ENCODE results near the gene GJA3.

The GJA3 gene

DNA sequence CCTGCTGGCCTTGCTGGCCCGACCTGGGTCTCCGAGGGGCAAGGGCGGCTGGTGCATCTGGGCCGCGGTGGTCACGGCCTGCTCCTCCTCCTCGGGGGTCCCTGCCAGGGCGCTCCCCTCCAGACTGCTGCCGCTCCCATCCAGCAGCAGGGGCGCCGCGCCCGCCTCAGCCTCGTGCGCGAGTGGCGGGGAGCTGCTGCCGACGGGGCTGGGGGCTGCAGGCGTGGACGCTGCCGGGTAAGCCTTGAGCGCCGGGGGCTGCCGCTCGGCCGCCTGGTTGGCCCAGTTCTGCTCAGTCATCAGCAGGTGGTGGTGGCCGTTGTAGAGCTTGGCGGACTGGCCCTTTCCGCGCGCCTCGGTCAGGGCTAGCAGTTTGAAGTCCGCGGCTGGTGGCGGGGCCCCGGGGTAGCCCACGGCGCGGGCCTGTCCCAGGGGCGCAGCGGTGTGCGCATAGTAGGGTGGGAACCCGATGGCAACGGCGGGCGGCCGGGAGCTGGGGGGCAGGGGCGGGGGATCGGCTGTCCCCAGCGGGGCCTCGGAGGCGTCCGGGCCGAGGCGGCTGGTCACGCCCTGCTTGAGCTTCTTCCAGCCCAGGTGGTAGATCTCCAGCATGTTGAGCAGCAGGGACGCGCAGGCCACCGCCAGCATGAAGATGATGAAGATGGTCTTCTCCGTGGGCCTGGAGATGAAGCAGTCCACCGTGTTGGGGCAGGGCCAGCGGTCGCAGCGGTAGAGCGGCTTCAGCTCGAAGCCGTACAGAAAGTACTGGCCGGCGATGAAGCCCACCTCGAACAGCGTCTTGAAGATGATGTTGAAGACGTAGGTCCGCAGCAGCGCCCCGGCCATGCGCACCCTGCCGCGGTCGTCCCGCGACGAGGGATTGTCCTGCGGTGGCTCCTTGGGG, 18.6 kb downstream of the GJA3 start:
- Histone ChIP-seq H3K36me3 (ENCODE audit: control insufficient read depth in 1 of 2, insufficient read depth in 2 of 2, low read length in 2 of 2) (no peaks in the 10 kb centered on the region), H3K14ac (ENCODE audit: low read length) (no peak overlapping the region), H4K8ac (ENCODE audit: low read depth, low read length) (no peak overlapping the region), H2BK12ac (ENCODE audit: low read length) (no peak overlapping the region), H3K9ac (ENCODE audit: low read length) (no peak overlapping the region), H3K9me3 (ENCODE audit: insufficient read depth, low read depth, low read length) (peaks cover 3% of the 10 kb centered on the region), H3K18ac (ENCODE audit: low read length) (no peak overlapping the region), H2AFZ (ENCODE audit: insufficient read depth, low read length, poor library complexity) (no peak overlapping the region), H3K4me3 (ENCODE audit: low read depth, low read length) (no peak overlapping the region), H3K4ac (ENCODE audit: low read depth, low read length) (no peak overlapping the region), H4K91ac (ENCODE audit: low read depth, low read length) (no peak overlapping the region), H2AK5ac (ENCODE audit: low read length) (no peak overlapping the region), H3K4me1 (ENCODE audit: control insufficient read depth in 1 of 2, insufficient read depth in 2 of 2, low read length in 2 of 2) (peaks cover 2% of the 10 kb centered on the region in 2 experiments), H3K23ac (ENCODE audit: low read length) (no peak overlapping the region), H3K4me2 (ENCODE audit: low read length) (no peak overlapping the region), H3K27me3 (ENCODE audit: insufficient read depth, low read length) (no peaks in the 10 kb centered on the region), H2BK5ac (ENCODE audit: low read depth, low read length, poor library complexity) (no peak overlapping the region), H3K27ac (ENCODE audit: low read depth, low read length) (no peak overlapping the region), H2BK120ac (ENCODE audit: insufficient read depth, low read length, poor library complexity) (no peak overlapping the region), H3K79me2 (ENCODE audit: control insufficient read depth, insufficient read depth, low read length, poor library complexity) (no peaks in the 10 kb centered on the region), H3K79me1 (ENCODE audit: low read length) (no peaks in the 10 kb centered on the region), H4K12ac (ENCODE audit: low read depth, low read length) (no peak overlapping the region)
- no peak for DNase-seq
- no CpG with 5 or more reads among the region's 84 CpGs for WGBS (ENCODE audit: extremely low coverage, insufficient coverage, insufficient read length)

DNA sequence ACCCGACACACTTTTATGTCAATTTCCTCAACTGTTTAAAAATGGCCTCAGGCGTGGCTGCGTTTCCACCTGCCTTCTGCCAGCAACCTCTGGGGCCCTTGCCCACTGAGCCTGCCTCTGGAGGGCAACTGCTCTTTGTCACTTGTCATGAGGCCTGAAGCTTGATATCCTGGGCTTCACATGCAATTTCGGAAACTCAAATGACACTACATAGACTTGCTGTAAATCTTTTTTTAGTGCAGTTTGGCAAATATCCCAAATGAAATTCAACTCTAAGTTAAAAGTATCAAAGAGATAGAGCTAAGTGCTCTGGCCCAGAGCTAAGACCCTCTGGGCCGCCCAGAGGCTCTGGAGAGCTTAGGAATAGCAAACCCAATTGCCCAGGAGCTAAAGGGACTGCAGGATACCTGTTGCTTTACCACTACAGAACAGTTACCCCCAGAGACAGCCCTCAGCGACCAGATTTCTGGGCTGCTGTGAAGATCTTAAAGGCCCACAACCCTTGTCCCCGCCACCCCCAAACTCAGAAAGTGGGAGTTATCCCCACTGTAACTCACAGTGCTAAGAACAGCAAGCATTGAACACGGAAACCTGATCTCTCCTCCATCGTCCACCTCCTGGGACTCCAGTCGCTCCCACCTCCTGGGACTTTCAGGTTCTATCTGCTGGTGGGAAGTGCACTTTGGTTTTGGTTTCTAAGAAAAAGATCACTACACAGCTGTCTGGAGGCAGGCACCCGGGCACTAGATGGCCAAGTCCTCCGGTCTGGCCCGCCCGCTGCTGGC, 19.4 kb downstream of the GJA3 start:
- Histone ChIP-seq H4K91ac (ENCODE audit: low read depth, low read length) (no peak overlapping the region), H3K79me2 (ENCODE audit: control insufficient read depth, insufficient read depth, low read length, poor library complexity) (no peaks in the 10 kb centered on the region), H3K14ac (ENCODE audit: low read length) (no peak overlapping the region), H3K9ac (ENCODE audit: low read length) (no peak overlapping the region), H3K23ac (ENCODE audit: low read length) (no peak overlapping the region), H2BK12ac (ENCODE audit: low read length) (no peak overlapping the region), H2AFZ (ENCODE audit: insufficient read depth, low read length, poor library complexity) (no peak overlapping the region), H3K27ac (ENCODE audit: low read depth, low read length) (no peak overlapping the region), H2BK120ac (ENCODE audit: insufficient read depth, low read length, poor library complexity) (no peak overlapping the region), H3K79me1 (ENCODE audit: low read length) (no peaks in the 10 kb centered on the region), H3K36me3 (ENCODE audit: control insufficient read depth in 1 of 2, insufficient read depth in 2 of 2, low read length in 2 of 2) (no peaks in the 10 kb centered on the region), H3K18ac (ENCODE audit: low read length) (no peak overlapping the region), H3K27me3 (ENCODE audit: insufficient read depth, low read length) (no peaks in the 10 kb centered on the region), H3K4ac (ENCODE audit: low read depth, low read length) (no peak overlapping the region), H3K4me2 (ENCODE audit: low read length) (no peak overlapping the region), H4K8ac (ENCODE audit: low read depth, low read length) (no peak overlapping the region), H4K12ac (ENCODE audit: low read depth, low read length) (no peak overlapping the region), H2AK5ac (ENCODE audit: low read length) (no peak overlapping the region), H2BK5ac (ENCODE audit: low read depth, low read length, poor library complexity) (no peak overlapping the region), H3K4me3 (ENCODE audit: low read depth, low read length) (no peak overlapping the region), H3K9me3 (ENCODE audit: insufficient read depth, low read depth, low read length) (peaks cover 3% of the 10 kb centered on the region), H3K4me1 (ENCODE audit: control insufficient read depth in 1 of 2, insufficient read depth in 2 of 2, low read length in 2 of 2) (peaks cover 2% of the 10 kb centered on the region in 2 experiments)
- no peak for DNase-seq
- no CpG with 5 or more reads among the region's 14 CpGs for WGBS (ENCODE audit: extremely low coverage, insufficient coverage, insufficient read length)

DNA sequence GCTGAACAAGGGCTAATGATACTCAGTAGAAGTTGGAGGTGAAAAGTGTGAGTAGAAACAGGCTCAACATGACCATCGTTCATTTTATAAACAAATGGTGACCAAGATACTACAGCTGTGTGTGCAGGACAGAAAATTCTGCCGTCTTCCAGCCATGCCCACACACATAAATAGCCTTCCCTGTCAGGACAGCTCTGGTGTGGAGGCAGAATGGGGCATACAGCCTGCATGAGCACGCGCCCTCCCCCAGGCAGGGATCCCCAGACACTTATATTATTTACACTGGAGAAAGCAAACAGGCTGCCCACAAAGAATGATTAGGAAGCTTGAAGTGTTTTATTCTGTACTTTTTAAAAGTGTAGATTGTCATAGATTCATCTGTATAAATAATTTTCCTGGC, 20.4 kb downstream of the GJA3 start:
- Histone ChIP-seq H3K36me3 (ENCODE audit: control insufficient read depth in 1 of 2, insufficient read depth in 2 of 2, low read length in 2 of 2) (no peaks in the 10 kb centered on the region), H2BK12ac (ENCODE audit: low read length) (no peak overlapping the region), H3K9me3 (ENCODE audit: insufficient read depth, low read depth, low read length) (peaks cover 2% of the 10 kb centered on the region), H4K8ac (ENCODE audit: low read depth, low read length) (no peak overlapping the region), H3K4me2 (ENCODE audit: low read length) (no peak overlapping the region), H3K4me1 (ENCODE audit: control insufficient read depth in 1 of 2, insufficient read depth in 2 of 2, low read length in 2 of 2) (peaks cover 2% of the 10 kb centered on the region in 2 experiments), H2AK5ac (ENCODE audit: low read length) (no peak overlapping the region), H4K91ac (ENCODE audit: low read depth, low read length) (no peak overlapping the region), H3K9ac (ENCODE audit: low read length) (no peak overlapping the region), H3K27ac (ENCODE audit: low read depth, low read length) (no peak overlapping the region), H3K23ac (ENCODE audit: low read length) (no peak overlapping the region), H3K27me3 (ENCODE audit: insufficient read depth, low read length) (no peaks in the 10 kb centered on the region), H3K4ac (ENCODE audit: low read depth, low read length) (no peak overlapping the region), H3K18ac (ENCODE audit: low read length) (no peak overlapping the region), H3K4me3 (ENCODE audit: low read depth, low read length) (no peak overlapping the region), H2BK120ac (ENCODE audit: insufficient read depth, low read length, poor library complexity) (no peak overlapping the region), H2BK5ac (ENCODE audit: low read depth, low read length, poor library complexity) (no peak overlapping the region), H2AFZ (ENCODE audit: insufficient read depth, low read length, poor library complexity) (no peak overlapping the region), H3K79me2 (ENCODE audit: control insufficient read depth, insufficient read depth, low read length, poor library complexity) (no peaks in the 10 kb centered on the region), H4K12ac (ENCODE audit: low read depth, low read length) (no peak overlapping the region), H3K79me1 (ENCODE audit: low read length) (no peaks in the 10 kb centered on the region), H3K14ac (ENCODE audit: low read length) (no peak overlapping the region)
- no CpG with 5 or more reads among the region's 4 CpGs for WGBS (ENCODE audit: extremely low coverage, insufficient coverage, insufficient read length)
- DNase-seq = no peak

DNA sequence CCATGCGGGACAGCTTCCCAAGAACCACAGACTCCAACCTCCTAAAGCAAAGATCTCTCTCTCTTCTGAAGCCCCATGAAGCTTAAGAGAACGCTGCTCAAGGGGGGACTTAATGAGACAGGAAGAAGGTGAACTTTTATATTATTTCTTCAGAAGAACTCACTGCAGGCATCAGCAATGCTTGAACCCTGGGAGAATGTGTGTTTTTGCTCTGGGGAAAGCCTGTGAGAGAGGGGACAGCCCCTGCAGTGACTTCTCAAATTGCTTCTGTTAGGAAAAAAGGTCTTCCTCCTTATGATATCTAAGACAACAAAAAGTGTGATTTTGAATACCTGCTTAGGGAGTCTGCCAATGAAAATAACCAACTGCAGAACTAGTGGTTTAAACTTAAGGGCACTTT, 23.0 kb downstream of the GJA3 start:
- WGBS (ENCODE audit: extremely low coverage, insufficient coverage, insufficient read length) = no CpG with 5 or more reads among the region's 2 CpGs
- H3K27me3 ChIP-seq (ENCODE audit: insufficient read depth, low read length) = no peaks in the 10 kb centered on the region
- no peak for DNase-seq

More for the DNA sequence above, 23.0 kb downstream of the GJA3 start:
- H3K36me3 ChIP-seq (ENCODE audit: control insufficient read depth in 1 of 2, insufficient read depth in 2 of 2, low read length in 2 of 2) = no peaks in the 10 kb centered on the region
- H3K23ac ChIP-seq (ENCODE audit: low read length) = no peak overlapping the region
- H2AK5ac ChIP-seq (ENCODE audit: low read length) = no peak overlapping the region
- no peak overlapping the region for H4K12ac ChIP-seq (ENCODE audit: low read depth, low read length)
- H3K9ac ChIP-seq (ENCODE audit: low read length) = no peak overlapping the region
- H3K9me3 ChIP-seq (ENCODE audit: insufficient read depth, low read depth, low read length) = no peaks in the 10 kb centered on the region
- no peak overlapping the region for H3K4ac ChIP-seq (ENCODE audit: low read depth, low read length)
- no peaks in the 10 kb centered on the region for H3K79me1 ChIP-seq (ENCODE audit: low read length)
- H4K91ac ChIP-seq (ENCODE audit: low read depth, low read length) = no peak overlapping the region
- H3K79me2 ChIP-seq (ENCODE audit: control insufficient read depth, insufficient read depth, low read length, poor library complexity) = no peaks in the 10 kb centered on the region
- peaks cover 2% of the 10 kb centered on the region in 2 experiments for H3K4me1 ChIP-seq (ENCODE audit: control insufficient read depth in 1 of 2, insufficient read depth in 2 of 2, low read length in 2 of 2)
- H3K27ac ChIP-seq (ENCODE audit: low read depth, low read length) = no peak overlapping the region
- H3K18ac ChIP-seq (ENCODE audit: low read length) = no peak overlapping the region
- no peak overlapping the region for H4K8ac ChIP-seq (ENCODE audit: low read depth, low read length)
- H3K14ac ChIP-seq (ENCODE audit: low read length) = no peak overlapping the region
- H3K4me3 ChIP-seq (ENCODE audit: low read depth, low read length) = no peak overlapping the region
- H2BK5ac ChIP-seq (ENCODE audit: low read depth, low read length, poor library complexity) = no peak overlapping the region
- H2BK120ac ChIP-seq (ENCODE audit: insufficient read depth, low read length, poor library complexity) = no peak overlapping the region
- no peak overlapping the region for H2BK12ac ChIP-seq (ENCODE audit: low read length)
- H3K4me2 ChIP-seq (ENCODE audit: low read length) = no peak overlapping the region
- H2AFZ ChIP-seq (ENCODE audit: insufficient read depth, low read length, poor library complexity) = no peak overlapping the region
